Right hindlimb (tissue), 1 donor: Measurements from ENCODE around the gene PKN2.
A peak's percentile ranks its signal among the peaks of the same experiment; 100 is the strongest.

Source experiments
- DNase-seq: peaks from one replicate; pipeline ENCODE4 v3.0.0-alpha.2; 2018

The PKN2 gene

DNA sequence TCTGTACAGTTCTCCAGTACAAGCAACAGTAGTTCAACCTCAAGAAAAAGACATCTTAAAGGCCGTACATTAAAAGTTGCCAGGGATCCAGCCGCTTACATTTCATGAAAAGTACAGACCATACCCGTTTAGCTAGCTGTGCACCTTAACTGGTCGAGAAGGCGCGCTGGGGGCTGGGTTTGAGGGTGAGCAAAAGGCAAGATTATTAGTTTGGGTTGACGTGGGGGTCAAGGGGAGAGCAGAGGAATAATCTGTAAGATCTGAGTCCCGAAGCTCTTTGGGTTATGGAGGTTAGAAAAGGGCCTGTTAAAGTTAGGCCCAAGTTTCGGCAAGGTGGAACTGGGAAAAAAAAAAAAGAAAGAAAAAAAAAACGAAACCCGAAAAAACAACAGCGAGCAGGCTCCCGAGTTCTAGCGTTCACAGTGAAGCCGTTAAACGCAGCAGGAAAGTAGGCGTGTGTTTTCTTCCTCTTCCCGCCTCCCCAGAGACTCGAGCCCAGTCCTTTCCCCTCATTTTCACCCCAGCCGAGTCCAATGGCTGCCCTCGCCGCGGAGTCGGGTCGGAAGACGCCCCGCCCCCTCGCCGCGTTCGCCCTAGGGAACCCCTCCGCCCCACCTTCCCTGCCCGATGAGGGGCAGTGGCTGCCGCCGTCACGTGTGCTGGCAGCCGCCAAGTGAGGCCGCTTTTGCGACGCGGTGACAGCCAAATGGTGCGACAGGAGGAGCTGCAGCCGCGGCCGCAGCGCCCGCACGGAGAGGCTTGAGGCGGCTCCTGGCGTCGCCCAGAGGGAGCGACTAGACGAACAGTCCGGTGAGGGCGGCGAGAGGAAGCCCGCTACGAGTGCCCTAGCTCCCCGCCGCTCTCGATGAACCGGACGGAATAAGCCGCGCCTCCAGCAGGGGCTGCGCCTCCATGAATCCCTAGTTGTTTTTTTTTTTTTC lies at the start of gene PKN2:
TSS of gene PKN2 (plus strand) at position 733 of the 941 bp plus-strand sequence. CDS start 308 bp downstream, outside the sequence.
- peak; percentile 99 for DNase-seq

DNA sequence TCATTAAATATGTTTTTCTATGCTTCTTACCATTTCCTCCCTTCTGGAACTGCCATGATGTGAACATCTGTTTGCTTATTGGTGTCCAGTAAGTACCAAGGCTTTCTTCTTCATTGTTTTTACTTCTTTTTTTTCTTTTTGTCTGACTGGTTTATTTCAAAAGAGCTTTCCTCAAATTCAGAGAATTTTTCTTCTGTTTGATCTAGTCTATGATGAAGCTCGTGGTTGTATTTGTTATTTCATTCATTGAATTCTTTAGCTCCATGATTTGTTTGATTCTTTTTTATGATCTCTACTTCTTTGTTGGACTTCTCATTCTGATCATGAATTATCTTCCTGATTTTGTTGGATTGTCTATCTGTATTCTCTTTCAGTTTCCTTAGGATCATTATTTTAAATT lies 49.5 kb upstream of the PKN2 start:
- no peak for DNase-seq

DNA sequence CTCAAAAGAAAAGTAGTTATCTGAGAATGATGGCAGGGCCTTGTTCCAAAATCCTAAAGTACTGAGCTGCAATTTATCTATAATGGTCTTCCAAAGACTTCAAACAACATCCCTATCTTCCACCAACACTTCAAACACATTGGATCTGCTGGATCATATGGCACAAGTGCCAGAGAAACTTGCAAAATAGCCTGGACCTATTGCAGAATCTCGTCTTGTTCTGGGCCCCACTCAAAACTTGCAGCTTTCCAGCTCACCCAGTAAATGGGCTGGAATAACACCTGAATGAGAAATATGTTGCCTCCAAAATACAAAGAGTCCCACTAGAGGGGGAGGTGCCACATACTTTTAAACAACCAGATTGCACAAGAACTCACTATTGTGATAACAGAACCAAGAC lies 44.0 kb upstream of the PKN2 start:
- DNase-seq: no peak

DNA sequence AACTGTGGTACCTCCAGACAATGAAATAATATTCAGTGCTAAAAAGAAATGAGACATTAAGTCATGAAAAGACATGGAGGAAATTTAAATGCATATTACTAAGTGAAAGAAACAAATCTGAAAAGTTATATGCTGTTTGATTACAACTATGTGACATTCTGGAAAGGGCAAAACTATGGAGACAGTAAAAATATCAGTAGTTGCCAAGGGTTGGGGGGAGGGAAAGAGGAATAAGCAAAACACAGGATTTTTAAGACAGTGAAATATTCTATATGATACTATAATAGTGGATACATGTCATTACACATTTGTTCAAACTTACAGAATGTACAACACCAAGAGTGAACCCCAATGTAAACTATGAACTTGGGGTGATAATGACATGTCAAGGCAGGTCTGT lies 38.2 kb upstream of the PKN2 start:
- DNase-seq: no peak

DNA sequence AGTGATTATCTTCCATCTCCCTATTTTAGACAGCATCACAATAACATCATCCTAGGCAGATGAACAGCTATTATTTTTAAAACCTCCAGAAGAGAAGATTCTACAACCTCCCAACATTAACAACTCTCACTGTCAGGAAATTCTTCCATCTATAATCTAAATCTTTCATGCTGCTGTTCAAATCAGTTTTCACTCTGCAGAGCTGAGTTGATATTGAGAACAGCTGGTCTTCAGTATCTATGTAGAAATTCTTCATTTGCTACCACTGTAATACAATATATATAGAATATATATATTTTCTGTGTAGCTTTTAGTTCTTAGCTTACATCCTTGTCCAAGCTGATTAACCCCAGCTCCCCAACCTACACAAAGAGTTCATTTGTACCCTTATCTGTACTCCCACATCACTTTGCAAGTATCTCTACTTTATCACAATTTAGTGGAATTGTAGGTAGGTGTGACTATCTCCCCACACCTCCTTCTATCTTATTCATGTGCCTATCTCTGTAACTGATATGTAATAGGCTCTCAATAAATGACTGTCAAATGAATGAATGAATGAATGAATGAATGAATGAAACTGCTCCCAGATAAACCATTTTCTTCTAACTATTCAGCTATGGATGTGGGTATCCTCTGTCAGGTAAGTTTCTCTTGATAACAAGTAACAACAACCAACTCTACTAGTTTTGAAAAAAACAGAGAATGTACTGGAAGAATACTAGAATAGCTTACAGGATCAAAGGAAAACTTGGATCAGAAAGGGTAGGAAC lies 37.4 kb upstream of the PKN2 start:
- no peak for DNase-seq

DNA sequence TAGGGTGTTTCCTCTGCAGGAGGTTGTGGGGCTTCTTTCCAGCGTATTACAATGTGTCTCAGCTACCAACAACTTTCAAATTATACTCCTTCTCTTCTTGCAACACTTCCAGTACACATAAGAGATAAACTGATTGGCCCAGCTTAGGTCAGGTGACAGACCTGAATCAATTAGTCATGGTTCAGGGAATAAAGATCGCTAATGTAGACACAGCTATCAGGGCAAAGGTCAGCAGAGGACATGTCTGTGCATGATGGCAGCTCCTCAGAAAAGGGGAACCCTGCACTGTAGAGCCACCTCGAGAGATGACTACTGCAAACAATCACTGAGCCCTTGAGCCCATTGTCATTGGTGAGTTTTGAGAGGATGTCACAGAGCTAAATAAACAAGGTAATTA lies 36.8 kb upstream of the PKN2 start:
- no peak for DNase-seq

DNA sequence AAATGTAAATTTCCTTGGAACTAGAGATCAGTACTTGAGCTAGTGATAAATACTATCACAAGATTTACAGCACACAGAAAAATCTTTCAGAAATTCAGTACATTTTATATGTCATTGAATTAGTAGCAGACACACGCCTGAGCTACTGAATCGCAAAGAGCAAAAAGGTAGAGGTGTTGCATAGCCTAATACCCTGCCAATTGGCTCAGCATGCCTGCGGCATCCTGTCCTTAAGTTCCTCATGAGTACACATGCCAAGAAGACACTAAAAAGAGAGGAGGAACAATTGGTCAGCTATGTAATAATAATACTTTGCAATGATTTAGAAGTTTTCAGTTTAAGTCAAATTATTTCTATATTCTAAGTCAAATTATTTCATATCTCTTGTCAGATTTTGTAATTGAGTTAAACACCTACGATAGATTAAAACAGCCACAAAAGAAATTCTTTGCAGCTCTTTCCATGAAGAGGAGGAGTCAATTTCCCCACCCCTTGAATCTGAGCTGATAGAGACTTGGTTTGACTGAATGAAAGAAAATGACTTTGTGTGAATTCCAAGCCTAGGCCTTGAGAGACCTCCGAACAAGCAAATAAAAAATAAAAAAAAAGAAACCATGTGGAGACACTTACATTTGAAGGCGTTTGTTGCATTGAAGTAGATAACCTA lies 36.2 kb upstream of the PKN2 start:
- no peak for DNase-seq

DNA sequence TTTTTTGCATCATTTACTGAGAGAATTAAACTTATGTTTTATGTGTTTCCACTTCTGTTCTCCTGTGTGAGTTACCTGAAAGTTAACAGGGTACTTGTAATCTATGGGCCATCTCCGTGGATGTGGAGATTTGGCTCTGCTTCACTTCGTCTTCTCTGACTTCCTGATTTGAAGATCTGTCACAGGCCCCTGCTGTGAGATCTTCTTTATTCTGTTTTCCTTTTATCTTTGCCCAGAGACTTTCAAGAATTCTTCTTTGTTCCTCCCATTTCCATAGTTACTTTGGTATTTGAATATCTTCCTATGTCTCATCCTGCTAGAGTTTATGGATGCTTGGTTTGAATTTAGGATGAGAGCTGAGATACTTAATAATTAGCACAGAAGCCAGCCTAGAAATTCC lies 35.4 kb upstream of the PKN2 start:
- no peak for DNase-seq

DNA sequence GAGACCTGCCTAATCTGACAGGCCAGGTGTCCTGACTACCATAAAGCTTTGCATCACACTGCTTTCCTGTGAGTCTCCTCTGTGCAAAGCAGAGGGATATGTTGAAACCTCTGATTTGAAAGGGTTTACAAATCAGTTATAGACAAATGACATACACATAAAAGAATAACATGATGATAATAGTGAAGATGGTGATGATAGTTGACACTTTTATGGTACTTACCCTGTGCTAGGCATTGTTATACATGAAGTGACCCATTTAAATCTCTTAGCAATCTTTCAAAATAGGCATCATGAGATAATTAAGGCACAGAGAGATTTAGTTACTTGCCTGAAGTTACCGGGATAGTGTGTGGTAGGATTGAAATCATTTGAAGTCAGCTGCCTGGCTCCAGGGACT lies 34.1 kb upstream of the PKN2 start:
- no peak for DNase-seq

DNA sequence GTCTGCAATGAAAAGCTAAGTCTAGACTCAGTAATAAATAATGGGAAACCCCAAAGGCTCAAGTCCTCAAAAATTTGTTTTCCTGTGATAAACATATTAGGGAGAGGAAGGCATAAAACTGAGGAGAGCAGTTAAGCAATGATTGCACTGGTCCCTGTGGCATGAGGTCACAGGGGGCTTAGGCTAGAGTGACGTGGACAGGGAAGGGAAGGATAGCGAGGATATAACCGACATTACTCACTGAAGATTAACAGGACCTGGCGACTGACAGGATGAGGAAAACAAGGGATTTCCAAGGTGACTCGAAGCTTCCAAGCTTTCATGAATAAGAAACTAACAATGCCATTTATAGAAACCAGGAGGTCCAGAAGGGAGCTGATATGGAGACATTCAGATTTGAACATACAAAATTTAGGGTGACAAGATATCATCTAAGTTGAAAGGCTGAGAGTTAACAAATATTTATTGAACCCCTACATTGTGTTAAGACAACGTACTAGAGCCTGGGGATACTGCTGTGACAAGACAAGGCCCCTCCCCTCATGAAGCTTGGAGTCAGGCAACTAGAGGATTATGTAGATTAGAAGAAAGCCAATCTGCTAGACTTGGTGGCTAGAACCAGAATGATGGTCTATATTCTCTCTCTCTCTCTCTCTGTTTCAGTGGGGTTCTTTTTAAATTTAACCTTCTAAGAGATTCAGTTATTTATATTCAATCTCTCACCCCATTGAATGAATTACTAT lies 33.2 kb upstream of the PKN2 start:
- DNase-seq: no peak

DNA sequence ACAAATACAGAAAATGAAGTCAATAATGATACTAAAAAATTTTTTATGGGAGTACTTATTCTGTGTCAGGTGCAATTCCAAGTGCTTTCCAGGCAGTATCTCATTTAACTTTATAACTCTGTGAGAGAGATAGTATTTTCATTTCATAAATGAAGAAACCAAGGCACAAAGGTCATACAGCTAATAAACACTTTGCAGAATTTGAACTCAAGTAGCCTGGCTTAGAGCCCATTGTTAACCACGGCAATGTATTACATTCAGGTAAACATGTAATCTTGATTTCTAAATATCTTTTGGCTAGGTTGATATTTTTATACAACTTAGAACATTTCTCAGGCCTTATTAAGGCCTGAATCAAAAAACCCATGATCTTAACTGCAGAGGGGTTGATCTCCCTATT lies 28.9 kb upstream of the PKN2 start:
- no peak for DNase-seq

DNA sequence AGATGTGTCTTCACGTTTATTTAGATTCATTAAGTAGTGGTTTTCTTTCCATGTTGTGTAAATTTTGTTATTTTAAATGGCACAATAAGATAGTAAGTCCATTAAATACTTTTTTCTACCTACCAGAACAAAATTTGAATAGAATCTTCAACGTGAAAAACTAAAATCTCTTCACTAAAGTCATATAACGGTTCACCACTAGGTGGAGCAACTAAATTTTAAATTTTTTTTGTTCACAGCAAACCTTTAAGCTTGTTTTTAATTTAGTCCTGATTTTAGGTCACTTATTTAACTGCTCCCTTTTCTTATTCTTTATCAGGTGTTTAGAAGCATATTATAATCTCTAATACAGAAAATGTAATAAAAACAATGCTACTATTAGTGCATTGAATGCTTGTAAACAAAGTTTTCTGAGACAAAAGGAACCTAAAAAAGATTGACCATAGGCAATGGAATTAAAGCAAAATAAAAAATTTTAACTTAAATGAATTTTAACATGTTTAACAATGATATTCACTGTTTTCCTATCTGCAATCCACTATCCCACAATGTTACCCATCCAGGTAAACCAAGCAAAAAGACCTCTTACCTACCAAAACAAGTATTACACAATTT lies 28.3 kb upstream of the PKN2 start:
- DNase-seq: no peak

DNA sequence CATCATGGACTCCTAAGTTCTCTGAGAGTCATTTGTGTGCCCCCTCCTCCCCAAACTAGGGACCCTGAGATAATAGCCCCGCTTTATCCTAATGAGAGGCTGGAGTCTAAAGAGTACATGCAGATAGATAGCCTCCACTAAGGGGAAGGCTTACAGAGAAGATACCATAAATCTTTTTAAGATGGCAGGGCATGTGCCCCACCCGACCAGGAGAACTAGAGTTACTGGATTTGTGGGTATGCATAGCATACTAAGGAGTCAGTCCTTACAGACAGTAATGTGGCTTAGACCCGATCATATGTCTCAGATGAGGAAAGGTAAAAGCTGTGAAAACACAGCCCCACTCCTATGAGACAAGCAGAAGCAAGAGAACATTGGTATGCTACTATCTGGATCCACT lies 25.7 kb upstream of the PKN2 start:
- no peak for DNase-seq

DNA sequence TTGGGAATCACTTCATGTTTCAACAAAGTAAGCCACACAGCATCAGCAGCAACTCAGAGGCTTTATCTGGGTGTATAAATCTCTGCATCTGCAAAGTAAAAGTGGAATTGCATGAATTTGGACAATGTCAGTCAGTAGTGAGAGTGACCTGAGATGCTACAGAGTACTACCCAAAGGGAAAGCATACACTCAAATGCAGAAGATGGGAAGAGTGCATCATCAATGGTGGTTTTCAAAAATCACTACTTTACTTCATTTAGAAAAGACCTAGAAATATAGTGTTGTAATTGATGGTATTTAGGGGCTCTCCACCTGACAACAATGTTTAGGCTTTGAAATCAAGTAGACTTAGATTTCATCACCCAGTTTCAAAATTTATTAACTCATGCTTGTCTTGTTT lies 24.5 kb upstream of the PKN2 start:
- no peak for DNase-seq

DNA sequence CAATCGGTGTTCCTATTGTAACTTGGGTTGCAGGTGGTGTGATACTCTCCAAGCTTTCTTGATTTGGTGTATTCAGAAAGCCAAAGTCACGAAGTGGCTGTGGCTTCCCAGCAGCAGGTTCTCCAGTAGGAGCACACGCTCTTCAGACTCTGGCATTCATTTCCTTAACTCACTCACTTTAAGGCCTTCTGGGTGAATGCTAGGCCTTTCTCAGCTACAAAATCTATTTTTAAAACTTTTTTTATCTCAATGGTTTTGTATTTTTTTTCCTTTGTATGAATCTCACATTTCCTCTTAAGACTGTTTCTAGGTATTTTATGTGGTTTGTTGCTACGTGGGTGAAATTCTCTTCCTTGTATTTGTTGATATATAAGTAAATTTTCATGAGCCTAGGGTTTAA lies 22.9 kb upstream of the PKN2 start:
- DNase-seq: no peak

DNA sequence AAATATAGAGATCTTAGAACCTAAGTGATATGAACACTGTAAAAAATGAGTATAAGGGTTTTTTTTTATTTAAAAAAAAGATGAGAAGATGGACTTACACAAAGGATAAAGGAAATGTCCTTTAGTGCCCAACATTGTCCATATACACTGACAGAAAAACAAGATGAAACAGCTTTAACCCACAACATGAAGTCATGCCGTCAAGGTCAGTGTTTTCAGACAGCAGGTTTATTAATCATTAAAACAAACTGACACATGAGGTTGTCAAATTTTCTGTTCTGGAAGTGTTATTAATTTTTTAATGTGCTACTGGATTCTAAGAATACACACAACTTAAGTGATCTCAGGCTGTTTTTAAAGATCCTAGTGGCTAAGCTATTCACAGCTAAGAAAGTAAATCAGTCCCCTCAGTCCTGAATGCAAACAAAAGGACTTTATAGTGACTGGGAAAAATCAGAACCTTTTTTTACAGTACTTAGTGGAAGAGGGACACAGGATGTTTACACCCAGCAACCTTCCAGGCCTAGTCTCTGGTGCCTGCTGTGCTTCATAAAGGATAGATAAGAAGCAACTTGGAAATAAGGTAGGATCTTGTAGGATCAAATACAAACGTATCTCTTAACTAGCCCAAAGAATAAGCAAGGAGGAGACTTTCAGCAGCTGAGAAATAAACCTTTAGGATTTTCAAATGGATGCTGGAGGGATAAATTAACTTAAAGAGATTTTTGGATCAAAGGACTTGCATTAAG lies 21.9 kb upstream of the PKN2 start:
- no peak for DNase-seq

DNA sequence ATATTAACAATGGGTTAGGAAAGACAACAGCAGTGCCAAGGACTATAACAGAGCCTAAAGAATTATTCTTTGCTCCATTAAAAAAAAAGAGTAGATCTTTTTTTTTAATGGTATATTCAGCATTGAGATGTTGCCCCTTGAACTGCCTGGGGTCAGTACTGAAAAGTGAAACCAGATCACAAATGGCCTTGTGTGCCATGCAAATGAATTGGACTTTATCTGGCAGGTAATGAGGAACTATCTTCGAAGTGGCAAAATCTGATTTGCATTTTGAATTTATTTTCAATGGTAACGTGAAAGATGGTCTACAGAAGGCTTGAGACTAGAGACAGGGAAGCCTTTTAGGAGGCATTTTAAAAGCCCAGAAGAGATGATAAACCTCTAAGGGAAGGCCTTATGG lies 21.4 kb upstream of the PKN2 start:
- DNase-seq: no peak

DNA sequence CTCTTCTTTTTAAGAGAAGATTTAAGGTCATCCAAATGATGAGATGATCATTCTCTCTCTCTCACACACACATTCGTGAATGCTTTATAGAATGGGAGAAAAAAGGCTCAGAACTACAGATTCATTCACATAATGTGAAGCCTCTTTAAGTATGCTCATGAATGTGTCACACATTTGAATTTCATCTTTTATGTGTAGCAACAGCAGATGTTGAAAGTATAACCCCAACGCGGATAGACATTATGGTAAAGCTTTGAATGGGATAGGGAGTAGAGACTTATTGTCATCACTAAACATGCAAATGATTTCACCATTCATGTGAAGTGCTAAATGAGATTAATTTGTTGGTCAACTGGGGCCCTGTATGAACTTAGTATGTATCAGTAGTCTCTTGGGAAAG lies 15.7 kb upstream of the PKN2 start:
- DNase-seq: no peak

DNA sequence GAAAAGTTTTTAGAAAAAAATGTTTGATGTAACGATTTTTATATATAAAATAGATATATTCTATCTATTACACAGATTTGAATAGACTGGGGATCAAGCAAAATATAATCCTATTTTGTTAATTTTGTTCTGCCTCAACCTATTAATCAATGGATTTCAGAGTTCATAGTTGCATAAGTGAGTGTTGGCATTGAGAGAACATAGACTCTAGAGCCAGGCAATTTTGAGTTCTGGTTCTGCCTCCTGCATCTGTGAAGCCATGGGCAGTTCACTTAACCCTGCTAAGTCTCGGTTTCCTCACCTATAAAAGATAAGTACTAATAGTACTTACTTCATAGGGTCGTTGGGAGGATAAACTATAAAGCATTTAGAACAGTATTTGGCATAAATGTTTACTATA lies 13.6 kb upstream of the PKN2 start:
- DNase-seq: no peak

DNA sequence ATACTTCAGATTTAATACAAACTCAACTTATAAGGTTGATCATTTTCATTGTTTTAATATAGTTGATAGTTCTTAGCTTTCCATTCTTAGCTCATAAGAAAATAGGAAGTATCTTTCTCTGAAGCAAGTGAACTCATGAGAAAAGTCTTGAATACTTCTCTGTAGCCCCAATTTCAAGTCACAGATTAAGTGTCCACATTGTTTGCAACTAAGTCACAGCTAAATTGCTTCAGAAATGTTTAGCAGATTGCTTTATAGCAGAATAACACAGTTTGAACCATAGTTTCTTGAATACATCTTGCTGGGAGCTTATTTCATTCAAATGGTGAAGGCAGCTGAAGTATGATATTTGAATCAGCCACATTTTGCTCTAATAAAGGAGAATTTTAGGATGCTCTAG lies 10.6 kb upstream of the PKN2 start:
- no peak for DNase-seq

DNA sequence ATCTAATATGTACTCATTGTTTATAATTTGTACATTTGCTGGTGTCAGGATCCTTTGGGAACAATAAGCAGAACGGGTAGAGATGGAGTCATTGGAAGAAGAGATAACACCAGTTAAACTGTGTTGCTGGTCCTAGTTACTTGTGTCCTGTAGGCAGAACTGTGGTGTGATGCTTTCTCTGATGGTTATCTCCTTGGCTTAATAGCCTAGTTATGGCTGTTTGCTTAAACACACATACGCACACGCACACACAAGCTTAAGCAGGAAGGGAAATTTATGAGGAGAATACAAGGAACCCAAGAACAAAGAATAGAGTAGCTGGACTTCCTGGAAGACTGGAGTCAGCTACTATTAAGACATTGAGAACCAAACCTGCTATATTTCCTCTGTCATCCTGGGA lies 5.7 kb upstream of the PKN2 start:
- no peak for DNase-seq

DNA sequence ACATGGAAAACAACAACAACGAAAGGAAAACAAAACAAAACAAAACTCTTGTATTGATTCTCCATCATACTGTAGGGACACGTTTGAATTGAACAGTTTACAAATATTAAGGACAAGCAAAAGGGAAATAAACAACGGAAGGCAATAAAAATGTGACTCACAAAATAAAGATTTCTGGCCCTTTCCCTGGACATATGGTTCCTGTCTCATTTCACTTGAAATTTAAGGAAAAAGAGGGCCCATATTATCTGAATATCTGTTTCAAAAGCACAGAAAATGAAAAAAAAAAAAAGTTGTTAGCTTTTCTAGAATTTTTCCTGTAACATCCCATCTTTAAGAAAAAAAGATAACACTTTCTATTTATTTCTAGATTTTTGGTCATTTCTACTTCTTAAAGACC lies 3.6 kb upstream of the PKN2 start:
- no peak for DNase-seq
